ENCODE measurements around the gene ITCH. TPM values are rescaled to one million over a fixed set of nuclear protein-coding genes. Genes with fewer than 3 reads are reported as not detected.
"Not testable (repeated sequence)": the region's sequence is repeated elsewhere in the genome, so short reads cannot be mapped to it uniquely, and the experiment has no call there.

Gene ITCH
- total and polyA plus RNA-seq, 12 donors = 6.7 to 47.5 (median 39.1) TPM

DNA sequence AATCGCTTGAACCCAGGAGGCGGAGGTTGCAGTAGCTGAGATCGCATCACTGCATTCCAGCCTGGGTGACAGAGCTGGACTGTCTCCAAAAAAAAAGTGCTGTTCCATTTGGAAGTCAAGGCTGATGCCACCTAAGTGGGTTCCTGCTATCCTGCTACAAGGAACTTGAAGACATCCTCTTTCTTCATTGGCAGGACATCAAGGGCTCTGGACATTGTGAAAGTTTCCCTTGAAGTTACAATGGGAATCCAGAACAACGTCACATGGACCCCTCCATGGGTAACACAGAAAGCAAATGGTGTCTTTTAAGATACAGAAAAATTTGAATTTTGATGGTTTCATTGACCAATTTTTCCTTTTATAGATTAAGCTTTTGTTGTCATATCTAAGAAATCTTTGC, 15.5 kb upstream of the ITCH start:
- H3K4me1 ChIP-seq = no peaks in the 10 kb centered on the region
- no peak overlapping the region for H3K27ac ChIP-seq
- ATAC-seq (no peak), DNase-seq (no peak)
- 85 to 86% methylated on average over 4 of the region's 4 CpGs for WGBS, 2 donors
- no peaks in the 10 kb centered on the region for H3K27me3 ChIP-seq
- no peaks in the 10 kb centered on the region for H3K36me3 ChIP-seq
- no peak overlapping the region for H3K4me3 ChIP-seq
- intact Hi-C loops (cut with DNase I) = no loop called here
- TF ChIP-seq CTCF (IDR thresholded peaks at IDR 0.05) = no peak
- no peaks in the 10 kb centered on the region for H3K9me3 ChIP-seq

GRCh38 chr20:34350095-34350494, 13.0 kb upstream of the ITCH start:
- Histone ChIP-seq H3K27me3 (no peaks in the 10 kb centered on the region), H3K9me3 (no peaks in the 10 kb centered on the region), H3K27ac (no peak overlapping the region), H3K4me1 (no peaks in the 10 kb centered on the region), H3K36me3 (no peaks in the 10 kb centered on the region), H3K4me3 (no peak overlapping the region)
- WGBS, 2 donors = 50 to 67% methylated on average over 3 of the region's 3 CpGs
- TF ChIP-seq CTCF (IDR thresholded peaks at IDR 0.05) = no peak
- ATAC-seq = no peak
- intact Hi-C loops (cut with DNase I) = no loop called here
- DNase-seq = no peak

DNA sequence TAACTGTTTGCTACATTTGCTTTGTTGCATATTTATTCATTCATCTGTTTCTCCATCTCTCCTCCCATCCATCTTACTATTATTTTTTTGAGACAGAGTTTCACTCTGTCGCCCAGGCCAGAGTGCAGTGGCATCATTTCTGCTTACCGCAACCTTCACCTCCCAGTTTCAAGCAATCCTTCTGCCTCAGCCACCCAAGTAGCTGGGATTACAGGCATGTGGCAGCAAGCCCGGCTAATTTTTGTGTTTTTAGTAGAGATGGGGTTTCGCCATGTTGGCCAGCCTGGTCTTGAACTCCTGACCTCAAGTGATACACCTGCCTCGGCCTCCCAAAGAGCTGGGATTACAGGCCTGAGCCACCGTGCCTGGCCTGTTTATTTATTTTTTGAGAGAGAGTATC, 9.6 kb upstream of the ITCH start:
- intact Hi-C loops (cut with DNase I); H3K27ac ChIP-seq; H3K9me3 ChIP-seq; H3K4me1 ChIP-seq; ATAC-seq; H3K36me3 ChIP-seq; H3K27me3 ChIP-seq; DNase-seq; H3K4me3 ChIP-seq: not testable (repeated sequence)
- 91 to 95% methylated on average over 6 of the region's 6 CpGs for WGBS, 2 donors

- no peak for DNase-seq
- Histone ChIP-seq H3K4me3 (no peak overlapping the region), H3K27ac (no peak overlapping the region), H3K36me3 (no peaks in the 10 kb centered on the region), H3K9me3 (no peaks in the 10 kb centered on the region), H3K4me1 (no peaks in the 10 kb centered on the region), H3K27me3 (no peaks in the 10 kb centered on the region)
- ATAC-seq = no peak
- TF ChIP-seq CTCF (IDR thresholded peaks at IDR 0.05) = no peak
- intact Hi-C loops (cut with DNase I) = no loop called here
- WGBS, 2 donors = 76 to 82% methylated on average over 2 of the region's 2 CpGs
These were observed 7.6 kb upstream of the ITCH start for GRCh38 chr20:34355427-34355826.

DNA sequence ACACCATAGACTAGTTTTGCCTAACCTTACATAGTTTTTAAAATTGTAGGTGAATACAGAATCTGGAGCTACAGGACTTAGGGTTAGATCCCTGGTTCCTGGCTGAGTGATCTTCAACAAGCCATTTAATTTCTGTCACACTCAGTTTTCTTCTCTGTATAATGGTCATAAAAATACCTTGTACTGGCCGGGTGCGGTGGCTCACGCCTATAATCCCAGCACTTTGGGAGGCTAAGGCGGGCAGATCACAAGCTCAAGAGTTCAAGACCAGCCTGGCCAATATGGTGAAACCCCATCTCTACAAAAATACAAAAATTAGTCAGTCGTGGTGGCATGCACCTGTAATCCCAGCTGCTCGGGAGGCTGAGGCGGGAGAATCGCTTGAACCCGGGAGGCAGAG, 3.3 kb upstream of the ITCH start:
- H3K27ac ChIP-seq; intact Hi-C loops (cut with DNase I); DNase-seq; H3K27me3 ChIP-seq; ATAC-seq; H3K36me3 ChIP-seq; H3K9me3 ChIP-seq; H3K4me3 ChIP-seq: not testable (repeated sequence)
- H3K4me1 ChIP-seq = peaks cover 3 to 15% (median 11%) of the 10 kb centered on the region in 9 donors
- 95 to 96% methylated on average over 9 of the region's 9 CpGs for WGBS, 2 donors
